ENCODE results near the gene METTL13. TPM values are rescaled to one million over a fixed set of nuclear protein-coding genes. Genes with fewer than 3 reads are reported as not detected.

METTL13 gene
- total RNA-seq, 1 experiment from 2014 or later, result 41.9 TPM

GRCh38 chr1:171738911-171739310, 42.5 kb upstream of the METTL13 start:
- TF ChIP-seq, protein P1, sequence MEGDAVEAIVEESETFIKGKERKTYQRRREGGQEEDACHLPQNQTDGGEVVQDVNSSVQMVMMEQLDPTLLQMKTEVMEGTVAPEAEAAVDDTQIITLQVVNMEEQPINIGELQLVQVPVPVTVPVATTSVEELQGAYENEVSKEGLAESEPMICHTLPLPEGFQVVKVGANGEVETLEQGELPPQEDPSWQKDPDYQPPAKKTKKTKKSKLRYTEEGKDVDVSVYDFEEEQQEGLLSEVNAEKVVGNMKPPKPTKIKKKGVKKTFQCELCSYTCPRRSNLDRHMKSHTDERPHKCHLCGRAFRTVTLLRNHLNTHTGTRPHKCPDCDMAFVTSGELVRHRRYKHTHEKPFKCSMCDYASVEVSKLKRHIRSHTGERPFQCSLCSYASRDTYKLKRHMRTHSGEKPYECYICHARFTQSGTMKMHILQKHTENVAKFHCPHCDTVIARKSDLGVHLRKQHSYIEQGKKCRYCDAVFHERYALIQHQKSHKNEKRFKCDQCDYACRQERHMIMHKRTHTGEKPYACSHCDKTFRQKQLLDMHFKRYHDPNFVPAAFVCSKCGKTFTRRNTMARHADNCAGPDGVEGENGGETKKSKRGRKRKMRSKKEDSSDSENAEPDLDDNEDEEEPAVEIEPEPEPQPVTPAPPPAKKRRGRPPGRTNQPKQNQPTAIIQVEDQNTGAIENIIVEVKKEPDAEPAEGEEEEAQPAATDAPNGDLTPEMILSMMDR (IDR thresholded peaks at IDR 0.05), result no peak
- TF ChIP-seq, protein P2, sequence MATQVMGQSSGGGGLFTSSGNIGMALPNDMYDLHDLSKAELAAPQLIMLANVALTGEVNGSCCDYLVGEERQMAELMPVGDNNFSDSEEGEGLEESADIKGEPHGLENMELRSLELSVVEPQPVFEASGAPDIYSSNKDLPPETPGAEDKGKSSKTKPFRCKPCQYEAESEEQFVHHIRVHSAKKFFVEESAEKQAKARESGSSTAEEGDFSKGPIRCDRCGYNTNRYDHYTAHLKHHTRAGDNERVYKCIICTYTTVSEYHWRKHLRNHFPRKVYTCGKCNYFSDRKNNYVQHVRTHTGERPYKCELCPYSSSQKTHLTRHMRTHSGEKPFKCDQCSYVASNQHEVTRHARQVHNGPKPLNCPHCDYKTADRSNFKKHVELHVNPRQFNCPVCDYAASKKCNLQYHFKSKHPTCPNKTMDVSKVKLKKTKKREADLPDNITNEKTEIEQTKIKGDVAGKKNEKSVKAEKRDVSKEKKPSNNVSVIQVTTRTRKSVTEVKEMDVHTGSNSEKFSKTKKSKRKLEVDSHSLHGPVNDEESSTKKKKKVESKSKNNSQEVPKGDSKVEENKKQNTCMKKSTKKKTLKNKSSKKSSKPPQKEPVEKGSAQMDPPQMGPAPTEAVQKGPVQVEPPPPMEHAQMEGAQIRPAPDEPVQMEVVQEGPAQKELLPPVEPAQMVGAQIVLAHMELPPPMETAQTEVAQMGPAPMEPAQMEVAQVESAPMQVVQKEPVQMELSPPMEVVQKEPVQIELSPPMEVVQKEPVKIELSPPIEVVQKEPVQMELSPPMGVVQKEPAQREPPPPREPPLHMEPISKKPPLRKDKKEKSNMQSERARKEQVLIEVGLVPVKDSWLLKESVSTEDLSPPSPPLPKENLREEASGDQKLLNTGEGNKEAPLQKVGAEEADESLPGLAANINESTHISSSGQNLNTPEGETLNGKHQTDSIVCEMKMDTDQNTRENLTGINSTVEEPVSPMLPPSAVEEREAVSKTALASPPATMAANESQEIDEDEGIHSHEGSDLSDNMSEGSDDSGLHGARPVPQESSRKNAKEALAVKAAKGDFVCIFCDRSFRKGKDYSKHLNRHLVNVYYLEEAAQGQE (IDR thresholded peaks at IDR 0.05; ENCODE audit: insufficient read depth in 1 of 2, low read depth in 2 of 2, low read length in 1 of 2), result no peak
- TF ChIP-seq POLR2AphosphoS5 (IDR thresholded peaks at IDR 0.05; ENCODE audit: low read depth, low read length) (no peak), SIN3A (IDR thresholded peaks at IDR 0.05; ENCODE audit: borderline replicate concordance, insufficient read depth, low read depth, low read length) (no peak), TCF7L2 (IDR thresholded peaks at IDR 0.05; ENCODE audit: low read depth, low read length) (no peak)
- POLR2A ChIA-PET, result no interaction called here
- H3K4me3 ChIP-seq (ENCODE audit: low read depth in 2 of 2, low read length in 2 of 2), result no peak overlapping the region
- H3K36me3 ChIP-seq (ENCODE audit: control insufficient read depth, insufficient read depth, low read length), result no peaks in the 10 kb centered on the region; the same call in 1 of the 2 replicates
- no peak overlapping the region for H3K27ac ChIP-seq (ENCODE audit: low read length)
- ATAC-seq (no peak), DNase-seq (ENCODE audit: low read depth, low spot score) (no peak)
- intact Hi-C loops (cut with micrococcal nuclease; ENCODE audit: unreplicated experiment) (no loop called here), in situ Hi-C loops (cut with HindIII; ENCODE audit: low pct_unique_long_range_greater_than_20kb, low sequenced_read_pairs) (no loop called here)
- no peaks in the 10 kb centered on the region for H3K9me3 ChIP-seq (ENCODE audit: control insufficient read depth, insufficient read depth, low read depth, low read length)
- CTCF ChIA-PET, result no interaction called here
- no TSS peak for BruUV-seq (replicated peaks)
- no peaks in the 10 kb centered on the region for H3K27me3 ChIP-seq (ENCODE audit: control insufficient read depth, insufficient read depth, low read length)
- peaks cover 17% of the 10 kb centered on the region for H3K4me1 ChIP-seq (ENCODE audit: control insufficient read depth, insufficient read depth, low read length)

DNA sequence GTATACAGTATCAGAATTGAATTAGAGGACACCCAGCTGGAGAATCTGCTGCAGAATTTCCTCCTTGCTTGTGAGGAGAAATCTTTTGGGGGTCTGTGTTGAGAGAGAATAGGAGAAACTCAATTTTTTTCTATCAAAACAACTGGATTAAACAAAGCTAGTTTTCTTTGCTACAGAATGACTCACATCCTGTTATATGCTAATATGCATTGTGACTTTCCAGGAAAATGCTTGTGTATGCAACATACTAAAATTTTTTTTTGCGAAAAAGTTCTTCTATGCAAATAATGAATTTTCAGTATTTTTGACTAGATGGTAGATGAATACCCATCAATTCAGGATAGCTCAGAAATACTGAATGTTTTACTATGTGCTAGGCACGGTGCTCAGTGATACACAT, 41.8 kb upstream of the METTL13 start:
- Histone ChIP-seq H3K9me3 (ENCODE audit: control insufficient read depth, insufficient read depth, low read depth, low read length) (no peaks in the 10 kb centered on the region), H3K4me3 (ENCODE audit: low read depth in 2 of 2, low read length in 2 of 2) (no peak overlapping the region), H3K36me3 (ENCODE audit: control insufficient read depth, insufficient read depth, low read length) (no peaks in the 10 kb centered on the region; the same call in 1 of the 2 replicates), H3K27me3 (ENCODE audit: control insufficient read depth, insufficient read depth, low read length) (no peaks in the 10 kb centered on the region), H3K4me1 (ENCODE audit: control insufficient read depth, insufficient read depth, low read length) (peaks cover 17% of the 10 kb centered on the region), H3K27ac (ENCODE audit: low read length) (no peak overlapping the region)
- BruUV-seq (replicated peaks), result no TSS peak
- ChIA-PET POLR2A (no interaction called here), CTCF (no interaction called here)
- ATAC-seq (no peak), DNase-seq (ENCODE audit: low read depth, low spot score) (no peak)
- intact Hi-C loops (cut with micrococcal nuclease; ENCODE audit: unreplicated experiment) (no loop called here), in situ Hi-C loops (cut with HindIII; ENCODE audit: low pct_unique_long_range_greater_than_20kb, low sequenced_read_pairs) (no loop called here)
- TF ChIP-seq, protein P1 (IDR thresholded peaks at IDR 0.05), result no peak
- TF ChIP-seq TCF7L2 (IDR thresholded peaks at IDR 0.05; ENCODE audit: low read depth, low read length), result no peak
- TF ChIP-seq, protein P2 (IDR thresholded peaks at IDR 0.05; ENCODE audit: insufficient read depth in 1 of 2, low read depth in 2 of 2, low read length in 1 of 2), result no peak
- no peak for TF ChIP-seq SIN3A (IDR thresholded peaks at IDR 0.05; ENCODE audit: borderline replicate concordance, insufficient read depth, low read depth, low read length)
- no peak for TF ChIP-seq POLR2AphosphoS5 (IDR thresholded peaks at IDR 0.05; ENCODE audit: low read depth, low read length)

Measured in Panc1 (cell line).